Stomach smooth muscle (tissue), 2 donors: ENCODE measurements around the gene SLC25A23.

Experiments
- H3K27ac ChIP-seq: one replicate; pipeline ENCODE4 v1.7.0; 2013; ENCODE audit warnings: mild to moderate bottlenecking, low read length, inconsistent platforms
- H3K27me3 ChIP-seq, 2 donors: one replicate each; pipeline ENCODE4 v1.7.0; 2013; ENCODE audit warnings: low read length in 2 of 2; ENCODE audit not compliant: insufficient read depth in 2 of 2, control insufficient read depth in 1 of 2
- H3K36me3 ChIP-seq, 2 donors: one replicate each; pipeline ENCODE4 v1.7.0; 2013; ENCODE audit warnings: low read length in 2 of 2; ENCODE audit not compliant: control insufficient read depth in 2 of 2, insufficient read depth in 2 of 2
- H3K4me1 ChIP-seq: one replicate; pipeline ENCODE4 v1.7.0; 2013; ENCODE audit warnings: low read length; ENCODE audit not compliant: control insufficient read depth, insufficient read depth
- H3K4me3 ChIP-seq, 2 donors: one replicate each; pipeline ENCODE4 v1.7.0; 2013; ENCODE audit warnings: low read length in 2 of 2
- H3K9ac ChIP-seq, 2 donors: one replicate each; pipeline ENCODE4 v1.7.0; 2013; ENCODE audit warnings: low read length in 2 of 2, mild to moderate bottlenecking in 1 of 2
- H3K9me3 ChIP-seq, 2 donors: one replicate each; pipeline ENCODE4 v1.7.0; 2013; ENCODE audit warnings: low read length in 2 of 2; ENCODE audit not compliant: control insufficient read depth in 2 of 2
- donor health status: healthy.
- donor health status: Pancreatic carcinoma.

The SLC25A23 gene

DNA sequence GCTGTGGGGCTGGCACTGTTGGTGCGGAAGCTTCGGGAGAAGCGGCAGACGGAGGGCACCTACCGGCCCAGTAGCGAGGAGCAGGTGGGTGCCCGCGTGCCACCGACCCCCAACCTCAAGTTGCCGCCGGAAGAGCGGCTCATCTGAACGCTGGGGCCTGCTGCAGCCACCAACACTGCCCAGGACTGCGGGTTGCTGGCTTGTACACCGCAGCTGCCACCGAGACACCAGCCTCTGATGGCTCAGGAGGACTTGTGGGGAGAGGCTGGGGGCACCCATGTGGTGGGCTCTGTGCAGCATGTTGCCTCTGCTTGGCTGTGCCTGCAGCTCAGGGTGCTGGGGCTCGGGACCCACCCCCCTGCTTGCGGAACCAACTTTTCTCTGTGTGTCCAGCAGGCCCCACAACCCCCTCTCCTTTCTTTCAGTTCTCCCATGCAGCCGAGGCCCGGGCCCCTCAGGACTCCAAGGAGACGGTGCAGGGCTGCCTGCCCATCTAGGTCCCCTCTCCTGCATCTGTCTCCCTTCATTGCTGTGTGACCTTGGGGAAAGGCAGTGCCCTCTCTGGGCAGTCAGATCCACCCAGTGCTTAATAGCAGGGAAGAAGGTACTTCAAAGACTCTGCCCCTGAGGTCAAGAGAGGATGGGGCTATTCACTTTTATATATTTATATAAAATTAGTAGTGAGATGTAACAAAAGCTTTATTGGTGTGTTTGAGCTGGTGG lies 7.1 kb upstream of the SLC25A23 start:
- H3K4me3 ChIP-seq: no peak overlapping the region
- no peak overlapping the region for H3K9ac ChIP-seq
- H3K9me3 ChIP-seq: no peaks in the 10 kb centered on the region
- H3K27ac ChIP-seq: no peak overlapping the region
- H3K27me3 ChIP-seq: peaks cover 11 to 22% of the 10 kb centered on the region in 2 donors
- no peaks in the 10 kb centered on the region for H3K36me3 ChIP-seq
- H3K4me1 ChIP-seq: no peaks in the 10 kb centered on the region

DNA sequence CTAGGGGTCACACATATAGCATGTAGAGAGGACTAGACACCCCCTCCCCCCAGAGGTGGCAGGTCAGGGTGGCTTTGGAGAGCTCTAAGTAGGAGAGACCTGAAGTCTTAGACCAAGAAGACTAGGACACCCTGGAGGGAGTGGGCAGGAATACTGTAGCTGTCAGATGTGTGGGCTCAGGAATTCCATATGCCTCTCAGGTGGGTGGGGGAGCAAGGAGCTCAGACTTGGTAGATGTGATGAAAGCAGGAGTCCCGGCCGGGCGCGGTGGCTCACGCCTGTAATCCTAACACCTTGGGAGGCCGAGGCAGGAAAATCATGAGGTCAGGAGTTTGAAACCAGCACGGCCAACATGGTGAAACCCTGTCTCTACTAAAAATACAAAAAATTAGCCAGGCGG lies 6.1 kb upstream of the SLC25A23 start:
- H3K36me3 ChIP-seq: no peaks in the 10 kb centered on the region
- H3K27ac ChIP-seq: no peak overlapping the region
- no peak overlapping the region for H3K4me3 ChIP-seq
- H3K9me3 ChIP-seq: no peaks in the 10 kb centered on the region
- H3K9ac ChIP-seq: no peak overlapping the region
- H3K27me3 ChIP-seq: peaks cover 11 to 22% of the 10 kb centered on the region in 2 donors
- H3K4me1 ChIP-seq: no peaks in the 10 kb centered on the region

DNA sequence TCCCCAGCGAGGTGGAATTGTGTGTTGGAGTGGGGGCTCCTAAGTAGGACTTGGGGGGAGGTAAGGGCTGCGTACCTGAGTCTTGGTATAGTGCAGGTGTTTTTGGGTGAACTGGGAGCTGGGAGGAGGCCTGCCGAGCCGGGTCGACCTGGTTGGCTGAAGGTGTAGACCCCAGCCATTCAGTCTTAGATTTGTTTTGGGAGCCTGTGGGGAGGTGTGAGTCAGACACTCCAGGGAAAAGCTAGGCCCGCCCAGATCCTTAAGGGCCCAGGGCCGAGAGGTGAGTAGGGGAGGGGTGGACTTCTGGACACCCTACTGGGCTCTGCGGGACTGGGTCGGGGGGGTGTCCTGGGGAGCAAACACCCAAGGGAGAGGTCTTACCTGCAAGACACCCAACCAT lies 5.4 kb upstream of the SLC25A23 start:
- Histone ChIP-seq H3K4me3 (no peak overlapping the region), H3K36me3 (no peaks in the 10 kb centered on the region), H3K27me3 (peaks cover 11 to 22% of the 10 kb centered on the region in 2 donors), H3K4me1 (no peaks in the 10 kb centered on the region), H3K9me3 (no peaks in the 10 kb centered on the region), H3K9ac (no peak overlapping the region), H3K27ac (no peak overlapping the region)

DNA sequence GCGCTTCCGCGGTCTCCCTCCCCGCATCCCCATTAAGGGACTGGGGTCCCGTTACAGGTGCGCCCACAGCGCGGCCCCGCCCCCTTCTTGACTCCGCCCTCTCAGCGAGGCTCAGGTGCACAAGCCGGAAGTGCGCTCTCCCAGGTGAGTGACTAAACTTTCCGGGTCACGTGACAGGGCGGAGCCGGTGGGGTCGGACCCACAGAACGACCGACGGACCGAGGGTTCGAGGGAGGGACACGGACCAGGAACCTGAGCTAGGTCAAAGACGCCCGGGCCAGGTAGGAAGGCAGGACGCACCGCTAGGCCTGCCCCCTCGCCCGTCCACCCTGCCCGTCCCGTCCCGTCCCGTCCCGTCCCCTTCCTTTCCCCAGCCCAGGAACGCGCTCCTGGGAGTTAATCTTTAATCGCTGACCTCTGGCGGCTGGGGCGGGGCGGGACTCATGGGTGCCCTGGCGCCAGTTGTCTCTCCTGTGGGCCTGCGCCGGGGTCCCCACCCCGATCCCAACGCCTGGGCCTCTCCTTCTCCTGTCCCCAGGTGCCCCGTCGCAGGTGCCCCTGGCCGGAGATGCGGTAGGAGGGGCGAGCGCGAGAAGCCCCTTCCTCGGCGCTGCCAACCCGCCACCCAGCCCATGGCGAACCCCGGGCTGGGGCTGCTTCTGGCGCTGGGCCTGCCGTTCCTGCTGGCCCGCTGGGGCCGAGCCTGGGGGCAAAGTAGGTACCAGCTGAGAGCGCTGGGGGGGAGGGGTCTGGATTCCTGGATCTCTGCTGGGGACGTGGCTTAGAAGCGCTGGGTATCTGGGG lies 4.7 kb upstream of the SLC25A23 start, which contains the start of gene CRB3:
Gene CRB3, plus strand, starts transcription at position 202 of the 804 bp plus-strand sequence. Its CDS starts 431 bp downstream, at position 633.
- Histone ChIP-seq H3K27me3 (peaks cover 11 to 22% of the 10 kb centered on the region in 2 donors), H3K4me3 (no peak within 1 kb of the TSS), H3K36me3 (no peaks in the 10 kb centered on the region), H3K27ac (no peak within 1 kb of the TSS), H3K9ac (no peak within 1 kb of the TSS), H3K4me1 (no peaks in the 10 kb centered on the region), H3K9me3 (no peaks in the 10 kb centered on the region)

DNA sequence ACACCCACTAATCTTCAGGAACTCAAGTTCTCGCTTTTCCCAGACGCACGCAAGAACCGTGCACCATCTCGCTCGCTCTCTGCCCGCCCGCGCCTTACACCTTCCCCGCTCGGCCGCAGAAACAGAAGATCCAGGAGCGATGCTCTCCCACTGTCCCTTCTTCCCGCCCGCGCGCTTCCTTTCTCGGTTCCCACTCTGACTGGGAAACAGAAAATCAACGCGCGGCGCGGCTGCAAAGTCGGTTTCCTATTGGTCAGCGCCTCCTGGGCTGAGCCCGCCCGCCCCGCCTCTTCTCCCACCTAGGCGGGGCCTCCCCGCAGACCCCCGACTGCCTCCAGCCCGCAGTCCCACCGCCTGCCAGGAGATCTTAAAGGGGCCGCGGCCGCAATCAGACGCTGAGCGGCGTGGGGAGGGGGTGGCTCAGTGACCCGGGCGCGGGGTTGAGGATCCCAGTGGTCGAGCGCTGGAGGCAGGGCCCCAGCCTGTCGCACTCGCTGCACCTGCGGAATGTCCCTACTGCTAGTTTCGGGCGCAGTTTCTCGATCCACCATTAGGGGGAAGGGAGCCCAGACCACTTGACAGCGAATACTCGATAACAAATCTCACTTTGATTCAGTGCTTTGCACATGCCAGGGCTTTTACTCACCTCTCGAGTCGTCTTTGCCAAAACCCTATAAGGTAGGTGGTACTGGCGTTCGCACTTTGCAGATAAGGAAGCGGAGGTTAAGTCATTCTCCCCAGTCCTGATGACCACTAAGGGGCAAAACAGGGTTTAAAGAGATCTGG lies 700 bp upstream of the SLC25A23 start:
- H3K36me3 ChIP-seq: peaks cover 7 to 9% of the 10 kb centered on the region in 2 donors
- H3K4me3 ChIP-seq: peak overlapping the region; percentile 83 to 88
- H3K9me3 ChIP-seq: no peaks in the 10 kb centered on the region
- H3K27ac ChIP-seq: peak overlapping the region; percentile 49
- H3K9ac ChIP-seq: peak overlapping the region; percentile 68
- H3K27me3 ChIP-seq: peaks cover 8 to 21% of the 10 kb centered on the region in 2 donors
- peaks cover 14% of the 10 kb centered on the region for H3K4me1 ChIP-seq

DNA sequence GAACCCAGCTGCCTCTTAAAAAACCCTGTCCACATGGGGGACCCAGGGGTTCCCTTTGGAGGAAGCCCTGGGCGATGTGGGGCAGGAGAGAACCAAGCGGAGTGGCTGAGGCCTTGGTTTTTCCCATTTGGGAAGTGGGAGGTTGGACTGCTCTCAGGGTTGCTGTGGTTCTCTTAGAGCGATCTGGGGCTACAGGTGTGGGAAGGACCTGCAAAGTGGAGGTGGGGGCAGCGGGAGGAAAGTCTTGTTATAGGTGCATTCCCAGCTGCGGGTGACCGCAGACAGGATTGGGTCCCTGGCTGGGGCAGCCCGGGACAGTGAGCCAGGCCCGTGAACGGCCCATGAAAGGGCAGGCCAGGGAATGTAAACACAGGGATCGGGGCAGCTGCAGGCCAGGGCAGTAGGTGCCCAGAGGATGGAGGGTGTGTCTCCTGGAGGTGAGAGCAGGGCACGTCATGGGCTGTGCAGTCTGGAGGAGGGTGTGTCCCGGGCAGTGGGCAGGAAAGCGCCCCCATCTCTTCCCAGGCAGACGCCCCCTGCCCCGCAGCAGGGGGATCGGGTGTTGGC lies 814 bp downstream of the SLC25A23 start:
- H3K4me1 ChIP-seq: peaks cover 14% of the 10 kb centered on the region
- peak overlapping the region; percentile 58 to 68 for H3K9ac ChIP-seq
- peak overlapping the region; percentile 83 to 88 for H3K4me3 ChIP-seq
- H3K36me3 ChIP-seq: peaks cover 21 to 24% of the 10 kb centered on the region in 2 donors
- peaks cover under 1 to 6% of the 10 kb centered on the region in 2 donors for H3K27me3 ChIP-seq
- peaks cover 0 to 8% of the 10 kb centered on the region in 2 donors for H3K9me3 ChIP-seq
- H3K27ac ChIP-seq: peak overlapping the region; percentile 64

DNA sequence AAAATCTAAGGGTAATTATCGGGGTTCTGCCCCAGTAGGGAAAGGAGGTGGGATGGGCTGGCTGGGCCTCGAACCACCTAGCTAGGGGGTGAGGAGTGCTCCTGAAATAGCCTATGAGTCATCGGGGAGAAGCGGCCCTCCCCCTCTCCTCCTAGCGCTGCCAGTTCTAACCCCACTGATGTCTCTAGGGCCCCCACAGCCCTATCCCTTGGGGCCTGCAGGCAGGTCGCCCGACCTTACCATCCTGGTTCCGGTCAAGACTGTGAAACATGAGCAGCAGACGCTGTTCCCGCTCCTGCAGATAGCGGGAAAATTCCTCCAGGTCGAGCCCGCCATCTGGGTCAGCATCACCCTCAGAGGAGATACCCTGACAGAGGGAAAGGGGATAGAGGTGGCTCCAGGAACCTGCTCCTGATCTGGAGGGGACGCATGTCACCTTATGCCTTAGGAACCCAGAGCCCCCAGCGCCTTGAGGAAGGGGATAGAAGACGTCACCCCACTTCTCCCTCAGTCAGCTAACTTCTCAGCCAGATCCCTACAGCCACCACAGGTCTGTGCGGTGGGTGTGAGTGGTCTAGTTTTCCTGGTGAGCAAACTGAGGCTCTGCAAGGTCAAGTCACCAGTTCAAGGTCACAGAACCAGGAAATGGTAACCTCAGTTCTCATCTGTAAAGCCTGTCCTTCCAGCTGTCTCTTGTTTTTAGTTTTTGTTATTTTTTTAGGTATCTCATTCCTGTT lies 1.5 kb downstream of the SLC25A23 start:
- H3K9ac ChIP-seq: peak overlapping the region; percentile 58 to 68
- H3K36me3 ChIP-seq: peaks cover 27 to 31% of the 10 kb centered on the region in 2 donors
- H3K27ac ChIP-seq: peak overlapping the region; percentile 64
- H3K27me3 ChIP-seq: peaks cover 0 to under 1% of the 10 kb centered on the region in 2 donors
- peak overlapping the region; percentile 83 to 88 for H3K4me3 ChIP-seq
- H3K4me1 ChIP-seq: peaks cover 14% of the 10 kb centered on the region
- H3K9me3 ChIP-seq: peaks cover 0 to 11% of the 10 kb centered on the region in 2 donors

DNA sequence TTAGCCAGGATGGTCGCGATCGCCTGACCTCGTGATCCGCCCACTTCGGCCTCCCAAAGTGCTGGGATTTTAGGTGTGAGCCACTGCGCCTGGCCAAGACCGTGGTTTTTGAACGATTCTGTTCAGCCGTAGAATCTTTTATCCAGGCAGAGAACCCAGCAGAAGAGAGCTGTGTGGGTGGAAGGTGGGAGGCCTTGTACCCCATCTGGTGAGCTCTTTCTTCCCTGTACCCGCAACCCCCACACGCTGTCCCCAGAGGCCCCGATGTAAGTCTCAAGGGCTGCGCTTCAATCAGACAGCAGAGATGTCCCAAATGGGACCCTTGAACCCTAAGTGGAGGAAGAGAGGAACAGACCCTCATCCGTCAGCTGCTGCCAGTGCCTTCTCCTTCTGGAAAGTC lies 3.7 kb downstream of the SLC25A23 start:
- Histone ChIP-seq H3K9ac (no peak overlapping the region), H3K36me3 (peaks cover 41 to 44% of the 10 kb centered on the region in 2 donors), H3K4me1 (peaks cover 14% of the 10 kb centered on the region)

DNA sequence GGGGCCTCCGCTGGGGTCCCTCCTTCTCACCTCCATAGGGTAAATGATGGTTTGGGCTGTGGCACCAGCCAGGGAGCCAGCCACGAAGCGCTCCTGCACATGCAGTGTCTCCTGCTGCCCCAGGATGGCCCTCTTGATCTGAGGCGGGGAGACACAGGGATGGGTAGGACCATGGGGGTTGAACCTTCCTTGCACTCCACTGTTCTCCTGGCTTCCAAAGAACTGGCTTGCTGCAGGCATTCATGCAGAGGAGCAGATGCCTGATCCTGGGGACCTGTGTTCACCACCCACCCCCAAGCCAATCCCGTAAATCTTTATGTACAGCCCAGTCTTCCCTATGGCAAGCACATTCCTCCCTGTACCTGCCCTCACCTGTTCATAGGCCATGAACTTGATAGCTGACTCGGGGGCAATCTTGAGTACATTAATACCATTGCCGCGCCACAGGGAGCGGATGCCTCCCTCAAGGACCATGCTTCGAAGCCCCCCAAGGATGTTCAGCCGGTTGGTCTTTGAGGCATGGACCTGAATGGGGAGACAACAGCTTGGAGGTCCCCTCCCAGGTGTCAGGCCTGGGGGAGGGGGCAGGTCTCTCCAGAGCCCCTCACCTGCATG lies 5.5 kb downstream of the SLC25A23 start:
- peaks cover 12% of the 10 kb centered on the region for H3K4me1 ChIP-seq
- no peak overlapping the region for H3K27ac ChIP-seq
- H3K4me3 ChIP-seq: no peak overlapping the region
- no peaks in the 10 kb centered on the region for H3K27me3 ChIP-seq
- no peak overlapping the region for H3K9ac ChIP-seq
- H3K9me3 ChIP-seq: peaks cover 0 to 11% of the 10 kb centered on the region in 2 donors
- peaks cover 46 to 47% of the 10 kb centered on the region in 2 donors for H3K36me3 ChIP-seq

More for the DNA sequence above, 3.7 kb downstream of the SLC25A23 start:
- Histone ChIP-seq H3K27me3 (no peaks in the 10 kb centered on the region), H3K27ac (no peak overlapping the region), H3K9me3 (peaks cover 0 to 11% of the 10 kb centered on the region in 2 donors), H3K4me3 (no peak overlapping the region)
